Vagina (tissue), 2 donors: ENCODE results near the gene CD44. TPM values are rescaled to one million over a fixed set of nuclear protein-coding genes. Genes with fewer than 3 reads are reported as not detected.

ENCODE experiments used
- DNase-seq, 2 donors: peaks; one replicate each; pipeline ENCODE4 v3.0.0-alpha.2; 2017; ENCODE audit errors: extremely low spot score in 2 of 2
- H3K27ac ChIP-seq: fragments of 200-600 bp; sonication (generic); one replicate; pipeline ENCODE4 v1.5.1; 2019
- H3K27me3 ChIP-seq: fragments of 200-600 bp; sonication (generic); one replicate; pipeline ENCODE4 v1.5.1; 2019
- H3K36me3 ChIP-seq, 2 donors: fragments of 200-600 bp; sonication (generic); one replicate each; pipeline ENCODE4 v1.5.1; 2017 to 2019
- H3K4me1 ChIP-seq: fragments of 200-600 bp; sonication (generic); one replicate; pipeline ENCODE4 v1.5.1; 2019
- H3K4me3 ChIP-seq, 2 donors: fragments of 200-600 bp; sonication (generic); 1 replicate in 1 of 2; 2 replicates in 1 of 2; pipeline ENCODE4 v1.5.1; 2016 to 2019
- H3K9me3 ChIP-seq: fragments of 200-600 bp; sonication (generic); one replicate; pipeline ENCODE4 v1.5.1; 2019
- CTCF ChIP-seq, 3 experiments: fragments of 450-650 bp in 2 of 3; fragments of 200-600 bp in 1 of 3; sonication (generic) in 1 of 3; IDR thresholded peaks; one replicate each; pipeline ENCODE4 v1.5.1; 2017 to 2019; ENCODE audit warnings: antibody characterized with exemption in 3 of 3, mild to moderate bottlenecking in 2 of 3, moderate library complexity in 2 of 3
- POLR2A ChIP-seq, 2 donors: fragments of 450-650 bp; IDR thresholded peaks; one replicate each; pipeline ENCODE4 v1.6.1; 2017; ENCODE audit warnings: antibody characterized with exemption in 2 of 2, mild to moderate bottlenecking in 2 of 2, moderate library complexity in 2 of 2
- POLR2AphosphoS5 ChIP-seq, 2 donors: sonication (generic); formaldehyde crosslinking; IDR thresholded peaks; one replicate each; pipeline ENCODE4 v1.9.0; 2017; ENCODE audit warnings: antibody characterized with exemption in 2 of 2, mild to moderate bottlenecking in 2 of 2, low read depth in 1 of 2; ENCODE audit not compliant: insufficient read depth in 1 of 2
- intact Hi-C: fragments of 100-400 bp; cut with DNase I; formaldehyde crosslinking; loops from one replicate; pipeline ENCODE4 v1.15.1; 2023
- total RNA-seq: library from RNA; depleted of rRNA; stranded (reverse); fragments of >200 nt; gene quantifications from one replicate; pipeline ENCODE4 v1.2.3, GENCODE V29; 2016

CD44 gene
- total RNA-seq, 1 donor from 2014 or later, result 869 TPM

DNA sequence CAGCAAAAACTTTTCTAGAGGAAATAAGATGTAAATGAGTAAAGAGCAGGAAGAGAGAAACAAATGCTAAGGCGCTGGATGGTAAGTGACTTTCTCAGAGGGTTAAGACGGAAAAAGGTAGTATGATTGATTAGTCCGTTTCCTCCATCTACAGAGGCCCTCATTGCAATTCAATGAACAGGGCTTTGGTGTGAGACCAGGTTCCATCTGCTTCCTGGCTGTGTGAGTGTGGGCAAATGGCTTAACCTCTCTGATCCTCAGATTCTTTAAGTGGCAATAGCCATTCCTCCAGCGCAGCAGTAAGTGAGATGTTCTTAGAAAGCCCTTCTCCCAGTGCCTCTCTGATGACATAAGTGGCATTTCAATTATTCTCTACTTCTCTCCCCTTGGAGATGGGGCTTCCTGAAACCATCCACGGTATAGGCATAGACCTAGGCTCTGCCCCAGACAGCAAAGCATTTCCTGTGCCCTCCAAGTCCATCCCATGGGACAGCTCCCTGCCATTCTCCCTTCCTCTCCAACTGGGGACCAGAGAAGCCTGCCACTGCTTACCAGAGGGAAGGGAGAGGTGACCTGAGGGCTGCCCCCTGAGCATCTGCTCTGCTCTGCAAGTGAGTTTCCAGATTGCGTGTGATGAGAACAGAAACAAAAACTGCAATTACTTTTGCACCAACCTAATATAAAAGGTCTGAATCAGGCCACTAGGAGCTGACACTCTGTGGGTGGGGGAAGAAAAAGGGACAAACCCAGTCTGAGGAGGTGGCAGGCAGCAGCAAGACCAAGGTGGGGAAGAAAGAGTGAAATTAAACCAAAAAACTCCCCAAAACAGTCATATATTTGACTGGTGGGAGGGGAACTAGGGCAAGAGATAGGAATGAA, 12.7 kb upstream of the CD44 start:
- H3K36me3 ChIP-seq, result no peaks in the 10 kb centered on the region
- no peaks in the 10 kb centered on the region for H3K27me3 ChIP-seq
- H3K27ac ChIP-seq, result no peak overlapping the region
- intact Hi-C loops, result no loop called here
- TF ChIP-seq CTCF (IDR thresholded peaks at IDR 0.05) (no peak), POLR2AphosphoS5 (IDR thresholded peaks at IDR 0.05; ENCODE audit: insufficient read depth in 1 of 2, low read depth in 1 of 2) (no peak), POLR2A (IDR thresholded peaks at IDR 0.05) (no peak)
- no peak overlapping the region for H3K4me3 ChIP-seq
- H3K4me1 ChIP-seq, result no peaks in the 10 kb centered on the region
- no peaks in the 10 kb centered on the region for H3K9me3 ChIP-seq
- no peak for DNase-seq

DNA sequence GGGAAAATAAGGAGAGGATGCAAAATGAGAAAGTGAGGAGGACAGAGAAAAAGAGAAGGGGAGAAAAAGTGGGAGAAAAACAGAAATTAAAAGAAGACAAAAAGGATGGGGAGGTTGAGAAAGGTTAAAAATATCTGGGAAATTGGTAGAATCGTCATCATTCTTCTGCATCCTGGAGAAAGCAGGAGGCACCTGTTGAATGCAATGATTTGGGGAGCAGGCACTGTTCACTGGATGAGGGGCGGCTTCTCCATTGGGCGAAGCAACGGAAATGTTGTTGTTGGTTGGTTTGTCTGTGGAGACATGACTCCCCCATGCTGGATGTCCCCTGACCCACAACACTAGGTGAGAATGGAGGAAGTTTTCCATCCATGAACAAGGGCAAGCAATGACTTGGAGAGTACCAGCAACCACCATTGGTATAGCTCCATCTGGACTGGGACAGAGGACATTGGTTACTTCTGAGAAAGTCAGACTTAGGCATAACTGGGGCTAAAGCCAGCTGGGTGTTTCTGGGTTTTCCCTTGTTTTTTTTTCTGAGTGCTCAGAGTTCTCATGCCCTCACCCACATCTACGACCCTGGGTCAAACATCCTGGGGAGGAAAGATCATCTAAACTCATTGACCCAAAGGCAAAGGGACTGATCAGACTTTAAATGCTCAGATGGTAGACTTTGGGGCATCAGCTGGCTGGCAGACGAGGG, 11.9 kb upstream of the CD44 start:
- Histone ChIP-seq H3K27ac (no peak overlapping the region), H3K36me3 (no peaks in the 10 kb centered on the region), H3K9me3 (no peaks in the 10 kb centered on the region), H3K4me1 (no peaks in the 10 kb centered on the region), H3K4me3 (no peak overlapping the region), H3K27me3 (no peaks in the 10 kb centered on the region)
- no peak for DNase-seq
- TF ChIP-seq POLR2A (IDR thresholded peaks at IDR 0.05), result no peak
- no peak for TF ChIP-seq CTCF (IDR thresholded peaks at IDR 0.05)
- no peak for TF ChIP-seq POLR2AphosphoS5 (IDR thresholded peaks at IDR 0.05; ENCODE audit: insufficient read depth in 1 of 2, low read depth in 1 of 2)
- intact Hi-C loops, result no loop called here

- no peaks in the 10 kb centered on the region for H3K36me3 ChIP-seq
- H3K27me3 ChIP-seq, result no peaks in the 10 kb centered on the region
- H3K9me3 ChIP-seq, result no peaks in the 10 kb centered on the region
- no peak overlapping the region for H3K4me3 ChIP-seq
- DNase-seq, result no peak
- H3K4me1 ChIP-seq, result no peaks in the 10 kb centered on the region
- intact Hi-C loops, result no loop called here
- H3K27ac ChIP-seq, result no peak overlapping the region
- TF ChIP-seq POLR2A (IDR thresholded peaks at IDR 0.05) (no peak), CTCF (IDR thresholded peaks at IDR 0.05) (no peak), POLR2AphosphoS5 (IDR thresholded peaks at IDR 0.05; ENCODE audit: insufficient read depth in 1 of 2, low read depth in 1 of 2) (no peak)
Observed at GRCh38 chr11:35127619-35128018, 11.4 kb upstream of the CD44 start.

- H3K4me3 ChIP-seq, result no peak overlapping the region
- intact Hi-C loops, result no loop called here
Observed at GRCh38 chr11:35131094-35131493, 7.9 kb upstream of the CD44 start.

More at GRCh38 chr11:35131094-35131493, 7.9 kb upstream of the CD44 start:
- Histone ChIP-seq H3K27ac (no peak overlapping the region), H3K27me3 (no peaks in the 10 kb centered on the region), H3K36me3 (no peaks in the 10 kb centered on the region), H3K4me1 (no peaks in the 10 kb centered on the region), H3K9me3 (no peaks in the 10 kb centered on the region)
- no peak for DNase-seq
- no peak for TF ChIP-seq POLR2A (IDR thresholded peaks at IDR 0.05)
- no peak for TF ChIP-seq POLR2AphosphoS5 (IDR thresholded peaks at IDR 0.05; ENCODE audit: insufficient read depth in 1 of 2, low read depth in 1 of 2)
- TF ChIP-seq CTCF (IDR thresholded peaks at IDR 0.05), result no peak
